Smooth muscle cell (in vitro differentiated cells): ENCODE data around the gene MRPL37. TPM values are rescaled to one million over a fixed set of nuclear protein-coding genes. Genes with fewer than 3 reads are reported as not detected.

Experiments used
- DNase-seq: peaks from one replicate; lab custom pipeline; 2025; ENCODE audit not compliant: unreplicated experiment; lab: John Stamatoyannopoulos, UW
- H2AFZ ChIP-seq: fragments of 200-600 bp; sonication (generic); 2 replicates; pipeline ENCODE4 v1.6.0; 2016; ENCODE audit warnings: antibody characterized with exemption, low read depth, mild to moderate bottlenecking
- H3F3A ChIP-seq: fragments of 200-600 bp; sonication (generic); 2 replicates; pipeline ENCODE4 v1.6.0; 2017; ENCODE audit warnings: antibody characterized with exemption, low read depth
- H3K27ac ChIP-seq: fragments of 200-600 bp; sonication (generic); 2 replicates; pipeline ENCODE4 v1.5.1; 2016; ENCODE audit warnings: low read depth, mild to moderate bottlenecking
- H3K27me3 ChIP-seq: fragments of 200-600 bp; sonication (generic); 2 replicates; pipeline ENCODE4 v1.6.1; 2016; ENCODE audit warnings: low read depth, mild to moderate bottlenecking
- H3K36me3 ChIP-seq: fragments of 200-600 bp; sonication (generic); 2 replicates; pipeline ENCODE4 v1.5.1; 2016; ENCODE audit warnings: low read depth
- H3K4me1 ChIP-seq: fragments of 200-600 bp; sonication (generic); 2 replicates; pipeline ENCODE4 v1.5.1; 2016; ENCODE audit warnings: low read depth
- H3K4me2 ChIP-seq: fragments of 200-600 bp; sonication (generic); 2 replicates; pipeline ENCODE4 v1.6.0; 2016; ENCODE audit warnings: mild to moderate bottlenecking
- H3K4me3 ChIP-seq: fragments of 200-600 bp; sonication (generic); 2 replicates; pipeline ENCODE4 v1.5.1; 2016; ENCODE audit warnings: mild to moderate bottlenecking
- H3K79me2 ChIP-seq: fragments of 200-600 bp; sonication (generic); 2 replicates; pipeline ENCODE4 v1.6.0; 2016; ENCODE audit warnings: low read depth, mild to moderate bottlenecking
- H3K9ac ChIP-seq: fragments of 200-600 bp; sonication (generic); 2 replicates; pipeline ENCODE4 v1.6.0; 2016; ENCODE audit warnings: low read depth
- H3K9me3 ChIP-seq: fragments of 200-600 bp; sonication (generic); replicated peaks from 2 replicates; pipeline ENCODE4 v1.5.1; 2016; ENCODE audit warnings: low read depth
- H4K20me1 ChIP-seq: fragments of 200-600 bp; sonication (generic); 2 replicates; pipeline ENCODE4 v1.6.0; 2016; ENCODE audit warnings: low read depth
- WGBS: methylation state at CpG from one replicate; pipeline ENCODE4 v1.1.7; 2016; ENCODE audit warnings: low lambda C conversion rate; 5-methylcytosine and 5-hydroxymethylcytosine counted together
- polyA plus RNA-seq: library from polyadenylated mRNA; unstranded; fragments of >200 nt; fragmentation: Nextera tagmentation; extraction: Ambion mirVana; gene quantifications from 2 replicates; pipeline ENCODE4 v1.2.1, GENCODE V29; 2016
- total RNA-seq: library from RNA; depleted of rRNA; stranded (reverse); fragments of >200 nt; gene quantifications from 2 replicates; pipeline ENCODE4 v1.2.3, GENCODE V29; 2014
- TF ChIP-seq, protein P1 (sequence below): fragments of 200-600 bp; sonication (generic); IDR thresholded peaks from 2 replicates; pipeline ENCODE4 v1.5.1; 2017; ENCODE audit warnings: borderline replicate concordance, mild to moderate bottlenecking, antibody characterized with exemption; ENCODE audit not compliant: insufficient read depth, poor library complexity, severe bottlenecking

Gene MRPL37
- total and polyA plus RNA-seq, 2 experiments from 2014 or later = 85.5 to 96.4 TPM

DNA sequence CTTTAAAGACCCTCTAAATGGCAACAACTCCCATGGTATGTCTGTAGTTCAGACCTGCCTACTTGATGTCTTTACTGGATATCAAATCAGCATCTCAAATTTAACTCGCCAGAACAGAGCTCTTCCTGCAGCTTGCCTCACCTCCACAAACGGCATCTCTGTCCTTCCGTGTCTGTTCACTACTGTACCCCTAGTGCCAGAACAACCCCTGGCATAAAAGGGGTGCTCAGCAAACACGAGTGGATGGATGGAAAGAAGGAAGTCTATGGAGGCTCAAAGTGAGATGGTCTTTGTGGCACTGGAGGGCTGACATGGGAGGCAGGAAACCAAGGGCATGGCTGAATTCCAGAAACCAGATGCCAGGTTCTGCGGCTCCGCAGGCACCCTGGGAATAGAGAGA is 22.7 kb downstream of the MRPL37 start:
- H3K36me3 ChIP-seq = no peaks in the 10 kb centered on the region
- peaks cover 7% of the 10 kb centered on the region for H3F3A ChIP-seq
- H3K9me3 ChIP-seq = no peaks in the 10 kb centered on the region
- H3K4me1 ChIP-seq = no peaks in the 10 kb centered on the region
- 98% methylated on average over 6 of the region's 6 CpGs for WGBS
- H3K9ac ChIP-seq = no peak overlapping the region
- TF ChIP-seq, protein P1, sequence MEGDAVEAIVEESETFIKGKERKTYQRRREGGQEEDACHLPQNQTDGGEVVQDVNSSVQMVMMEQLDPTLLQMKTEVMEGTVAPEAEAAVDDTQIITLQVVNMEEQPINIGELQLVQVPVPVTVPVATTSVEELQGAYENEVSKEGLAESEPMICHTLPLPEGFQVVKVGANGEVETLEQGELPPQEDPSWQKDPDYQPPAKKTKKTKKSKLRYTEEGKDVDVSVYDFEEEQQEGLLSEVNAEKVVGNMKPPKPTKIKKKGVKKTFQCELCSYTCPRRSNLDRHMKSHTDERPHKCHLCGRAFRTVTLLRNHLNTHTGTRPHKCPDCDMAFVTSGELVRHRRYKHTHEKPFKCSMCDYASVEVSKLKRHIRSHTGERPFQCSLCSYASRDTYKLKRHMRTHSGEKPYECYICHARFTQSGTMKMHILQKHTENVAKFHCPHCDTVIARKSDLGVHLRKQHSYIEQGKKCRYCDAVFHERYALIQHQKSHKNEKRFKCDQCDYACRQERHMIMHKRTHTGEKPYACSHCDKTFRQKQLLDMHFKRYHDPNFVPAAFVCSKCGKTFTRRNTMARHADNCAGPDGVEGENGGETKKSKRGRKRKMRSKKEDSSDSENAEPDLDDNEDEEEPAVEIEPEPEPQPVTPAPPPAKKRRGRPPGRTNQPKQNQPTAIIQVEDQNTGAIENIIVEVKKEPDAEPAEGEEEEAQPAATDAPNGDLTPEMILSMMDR = no peak
- no peaks in the 10 kb centered on the region for H4K20me1 ChIP-seq
- H2AFZ ChIP-seq = no peak overlapping the region
- no peak for DNase-seq
- no peak overlapping the region for H3K4me3 ChIP-seq
- H3K79me2 ChIP-seq = no peaks in the 10 kb centered on the region
- H3K27ac ChIP-seq = no peak overlapping the region
- no peaks in the 10 kb centered on the region for H3K27me3 ChIP-seq
- H3K4me2 ChIP-seq = no peak overlapping the region

DNA sequence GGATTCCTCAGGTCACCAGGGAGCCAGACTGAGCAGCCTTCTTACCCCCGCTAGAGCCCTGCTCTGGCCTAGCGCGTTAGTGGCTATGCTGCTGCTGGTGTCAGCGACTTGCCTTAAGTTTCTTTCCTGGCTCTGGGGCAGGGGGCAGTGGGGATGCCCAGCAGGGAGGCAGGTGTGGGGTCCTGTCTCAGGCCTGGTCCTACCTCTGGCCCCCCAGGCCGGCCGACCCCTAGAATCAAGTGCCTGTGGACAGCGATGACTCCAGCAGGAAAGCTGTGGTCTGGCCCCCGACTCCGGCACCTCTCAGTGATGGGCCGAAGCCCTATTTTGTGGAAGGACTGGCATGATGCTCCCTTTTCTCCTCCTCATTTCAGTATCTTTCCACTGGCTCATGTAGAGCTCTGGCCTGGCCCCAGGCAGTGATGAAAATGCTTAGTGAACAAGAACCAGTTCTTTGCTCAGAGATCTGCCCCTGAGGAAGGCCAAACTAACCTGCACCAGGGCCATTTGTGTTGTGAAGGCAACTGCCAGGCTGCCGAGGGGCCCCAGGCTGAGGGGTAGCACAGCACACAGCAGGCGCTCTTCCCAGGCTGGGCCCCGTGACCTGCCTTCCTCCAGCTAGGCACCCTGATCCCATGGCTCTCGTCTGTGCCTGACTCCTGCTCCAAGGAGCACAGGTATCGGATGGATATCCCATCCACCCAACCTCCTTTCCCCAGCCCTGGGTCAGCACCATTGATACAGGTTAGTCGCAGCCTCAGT is 23.7 kb downstream of the MRPL37 start:
- Histone ChIP-seq H3F3A (peaks cover 9% of the 10 kb centered on the region), H3K27me3 (no peaks in the 10 kb centered on the region), H3K36me3 (no peaks in the 10 kb centered on the region), H3K4me1 (peaks cover 5% of the 10 kb centered on the region), H4K20me1 (no peaks in the 10 kb centered on the region), H3K9me3 (no peaks in the 10 kb centered on the region), H3K4me3 (no peak overlapping the region), H3K79me2 (no peaks in the 10 kb centered on the region), H3K27ac (no peak overlapping the region), H2AFZ (no peak overlapping the region), H3K9ac (no peak overlapping the region), H3K4me2 (no peak overlapping the region)
- 94% methylated on average over 16 of the region's 16 CpGs for WGBS
- TF ChIP-seq, protein P1 = no peak
- DNase-seq = no peak

DNA sequence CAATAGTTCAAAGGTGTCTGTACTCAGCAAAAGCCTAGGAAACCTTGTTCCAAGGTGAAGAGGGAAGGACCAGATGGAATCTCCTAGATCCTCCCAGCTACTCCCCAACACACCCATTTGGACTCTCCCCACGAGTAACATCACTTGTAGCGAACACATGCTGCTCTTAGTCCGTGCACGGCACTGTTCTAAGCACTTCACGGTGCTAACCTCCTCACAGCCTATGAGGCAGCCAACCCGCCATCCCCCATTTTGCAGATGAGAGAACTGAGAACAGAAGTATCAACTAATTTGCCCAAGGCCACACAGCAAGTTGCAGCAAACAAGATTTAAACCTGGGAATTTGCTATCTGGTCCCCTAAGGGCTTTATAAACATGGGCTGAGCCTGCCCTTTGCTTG is 24.3 kb downstream of the MRPL37 start:
- H3K79me2 ChIP-seq = no peaks in the 10 kb centered on the region
- peaks cover 4% of the 10 kb centered on the region for H3F3A ChIP-seq
- H3K36me3 ChIP-seq = no peaks in the 10 kb centered on the region
- H3K9ac ChIP-seq = no peak overlapping the region
- H3K27me3 ChIP-seq = no peaks in the 10 kb centered on the region
- WGBS = 97% methylated on average over 6 of the region's 6 CpGs
- no peak overlapping the region for H3K27ac ChIP-seq
- no peaks in the 10 kb centered on the region for H4K20me1 ChIP-seq
- H3K9me3 ChIP-seq = no peaks in the 10 kb centered on the region
- TF ChIP-seq, protein P1 = no peak
- H2AFZ ChIP-seq = no peak overlapping the region
- DNase-seq = no peak
- peaks cover 5% of the 10 kb centered on the region for H3K4me1 ChIP-seq
- no peak overlapping the region for H3K4me3 ChIP-seq
- no peak overlapping the region for H3K4me2 ChIP-seq

DNA sequence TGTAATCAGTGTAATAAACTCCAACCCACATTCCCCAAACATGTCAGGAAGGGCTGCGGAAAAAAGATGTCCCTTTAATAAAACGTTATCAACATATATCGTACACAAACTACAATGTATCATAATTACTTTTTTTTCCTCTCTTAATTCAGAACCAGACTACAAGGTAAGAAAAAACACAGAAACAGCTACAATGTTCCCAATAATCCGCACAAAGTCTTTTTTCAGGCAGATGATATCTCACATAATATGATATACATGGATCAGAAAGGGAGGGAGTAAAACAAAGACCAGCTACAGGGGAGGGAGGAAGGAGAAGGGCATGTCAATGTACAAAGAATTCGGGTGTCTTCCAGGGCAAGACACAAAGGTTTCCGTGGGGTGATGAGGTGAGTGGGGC is 25.4 kb downstream of the MRPL37 start:
- Histone ChIP-seq H4K20me1 (no peaks in the 10 kb centered on the region), H3K9ac (no peak overlapping the region), H3K4me3 (no peak overlapping the region), H3K27ac (no peak overlapping the region), H3F3A (peaks cover 4% of the 10 kb centered on the region), H3K27me3 (no peaks in the 10 kb centered on the region), H3K4me2 (no peak overlapping the region), H3K9me3 (no peaks in the 10 kb centered on the region), H3K36me3 (no peaks in the 10 kb centered on the region), H3K79me2 (no peaks in the 10 kb centered on the region), H2AFZ (no peak overlapping the region), H3K4me1 (peaks cover 5% of the 10 kb centered on the region)
- no peak for DNase-seq
- WGBS = 95% methylated on average over 6 of the region's 6 CpGs
- TF ChIP-seq, protein P1 = no peak
